ENCODE data around the gene CABP4.

Gene CABP4

DNA sequence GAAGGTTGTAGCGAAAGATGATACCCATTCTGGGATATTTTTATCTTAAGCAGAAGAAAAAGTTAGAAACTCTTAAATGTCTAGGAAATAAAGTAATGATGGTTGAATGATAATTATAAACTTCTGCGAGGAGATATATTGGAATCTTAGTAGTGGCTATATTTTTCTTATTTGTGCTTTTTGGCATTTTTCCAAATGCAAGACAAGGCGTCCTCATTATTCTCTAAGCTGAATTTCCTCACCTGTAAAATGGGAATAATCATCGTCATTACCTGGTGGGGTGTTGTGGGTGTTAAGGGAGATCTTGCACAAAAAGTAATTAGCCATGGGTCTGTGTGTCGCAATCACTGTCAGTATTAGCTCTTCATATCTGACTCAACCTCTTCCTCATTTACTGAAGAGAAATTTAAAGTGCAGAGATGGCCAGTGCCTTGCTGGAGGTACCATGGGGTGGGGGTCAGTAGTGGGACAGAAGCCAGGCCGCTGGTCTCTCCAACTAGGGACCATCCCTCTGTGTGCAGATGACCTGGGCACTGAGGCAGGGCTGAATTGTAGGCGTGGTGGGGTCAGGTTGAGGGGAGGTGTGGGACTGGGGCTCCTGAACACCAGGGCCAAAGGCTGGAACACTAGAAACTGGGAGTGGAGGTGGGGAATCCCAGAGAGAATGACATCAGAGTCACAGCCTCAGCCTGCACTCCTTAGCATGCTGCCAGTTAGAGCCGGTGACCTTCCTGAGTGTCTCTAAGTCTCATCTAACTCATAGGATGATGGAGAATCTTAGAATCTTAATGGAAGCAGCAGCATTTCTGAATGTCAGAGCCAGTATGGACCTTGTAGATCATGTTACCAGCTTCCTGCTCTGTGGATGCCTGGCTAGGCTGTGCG lies 45.9 kb downstream of the CABP4 start:
- Histone ChIP-seq H3K36me3 (ENCODE audit: insufficient read depth, low read length) (peaks cover 28% of the 10 kb centered on the region), H3K4me3 (ENCODE audit: low read length) (no peak overlapping the region), H2AFZ (ENCODE audit: low read depth, low read length) (no peak overlapping the region), H3K27me3 (ENCODE audit: insufficient read depth, low read length) (no peaks in the 10 kb centered on the region), H3K4me1 (ENCODE audit: insufficient read depth, low read length) (peaks cover 21% of the 10 kb centered on the region), H3K9me3 (ENCODE audit: low read length) (no peaks in the 10 kb centered on the region)

DNA sequence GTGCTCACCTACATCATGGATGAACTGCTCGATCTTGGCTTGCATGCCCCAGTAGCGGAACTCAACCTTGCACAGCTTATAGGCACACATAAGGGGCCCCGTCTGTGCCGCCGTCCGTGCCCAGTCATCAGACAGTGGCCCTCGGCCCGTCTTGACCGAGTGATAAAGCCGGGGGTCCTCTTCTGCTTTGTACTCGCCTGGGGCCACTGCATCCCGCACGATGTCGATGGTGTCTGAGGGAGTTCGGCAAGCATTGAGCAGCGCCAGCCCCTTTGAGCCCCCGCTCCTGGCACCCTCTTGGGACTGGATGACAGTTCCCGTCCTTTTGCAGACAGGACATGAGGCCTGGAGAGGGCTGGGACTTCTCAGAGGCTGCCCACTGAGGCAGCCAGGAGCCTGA lies 46.7 kb downstream of the CABP4 start:
- Histone ChIP-seq H3K4me3 (ENCODE audit: low read length) (no peak overlapping the region), H3K4me1 (ENCODE audit: insufficient read depth, low read length) (peaks cover 25% of the 10 kb centered on the region), H3K9me3 (ENCODE audit: low read length) (no peaks in the 10 kb centered on the region), H3K36me3 (ENCODE audit: insufficient read depth, low read length) (peaks cover 26% of the 10 kb centered on the region), H3K27me3 (ENCODE audit: insufficient read depth, low read length) (no peaks in the 10 kb centered on the region), H2AFZ (ENCODE audit: low read depth, low read length) (no peak overlapping the region)

DNA sequence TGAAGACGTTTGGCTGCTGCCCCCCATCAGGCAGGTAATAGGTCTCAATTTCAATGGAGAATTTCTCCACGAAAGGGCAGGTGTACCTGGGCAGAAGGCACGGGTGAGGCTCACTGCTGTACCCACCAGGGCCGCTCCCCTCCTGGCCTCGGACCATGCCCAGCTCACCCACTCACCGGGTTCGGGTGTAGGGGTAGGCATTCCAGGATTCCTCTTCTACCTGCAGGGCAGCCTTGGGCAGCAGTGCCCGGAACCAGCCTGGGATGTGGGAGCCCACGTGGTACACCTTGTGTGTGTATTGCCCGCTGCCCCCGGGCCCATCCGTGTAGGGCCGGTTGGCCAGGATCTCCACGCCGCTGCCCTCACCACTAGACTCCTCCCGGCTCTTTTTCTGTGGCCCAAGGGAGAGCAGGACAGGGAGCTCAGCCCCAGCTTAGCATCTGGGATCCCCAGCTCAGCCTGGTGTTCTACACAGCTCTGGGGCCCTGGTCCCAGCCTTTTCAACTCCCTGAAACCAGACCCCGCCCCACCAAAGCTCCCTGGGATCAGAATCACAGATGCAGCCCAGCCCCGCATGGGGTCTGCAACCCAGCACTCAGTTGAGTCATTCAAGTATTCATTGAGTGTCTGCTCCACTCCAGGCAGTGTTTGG lies 47.3 kb downstream of the CABP4 start:
- Histone ChIP-seq H3K36me3 (ENCODE audit: insufficient read depth, low read length) (peaks cover 23% of the 10 kb centered on the region), H2AFZ (ENCODE audit: low read depth, low read length) (no peak overlapping the region), H3K27me3 (ENCODE audit: insufficient read depth, low read length) (no peaks in the 10 kb centered on the region), H3K9me3 (ENCODE audit: low read length) (no peaks in the 10 kb centered on the region), H3K4me1 (ENCODE audit: insufficient read depth, low read length) (peaks cover 31% of the 10 kb centered on the region), H3K4me3 (ENCODE audit: low read length) (no peak overlapping the region)

DNA sequence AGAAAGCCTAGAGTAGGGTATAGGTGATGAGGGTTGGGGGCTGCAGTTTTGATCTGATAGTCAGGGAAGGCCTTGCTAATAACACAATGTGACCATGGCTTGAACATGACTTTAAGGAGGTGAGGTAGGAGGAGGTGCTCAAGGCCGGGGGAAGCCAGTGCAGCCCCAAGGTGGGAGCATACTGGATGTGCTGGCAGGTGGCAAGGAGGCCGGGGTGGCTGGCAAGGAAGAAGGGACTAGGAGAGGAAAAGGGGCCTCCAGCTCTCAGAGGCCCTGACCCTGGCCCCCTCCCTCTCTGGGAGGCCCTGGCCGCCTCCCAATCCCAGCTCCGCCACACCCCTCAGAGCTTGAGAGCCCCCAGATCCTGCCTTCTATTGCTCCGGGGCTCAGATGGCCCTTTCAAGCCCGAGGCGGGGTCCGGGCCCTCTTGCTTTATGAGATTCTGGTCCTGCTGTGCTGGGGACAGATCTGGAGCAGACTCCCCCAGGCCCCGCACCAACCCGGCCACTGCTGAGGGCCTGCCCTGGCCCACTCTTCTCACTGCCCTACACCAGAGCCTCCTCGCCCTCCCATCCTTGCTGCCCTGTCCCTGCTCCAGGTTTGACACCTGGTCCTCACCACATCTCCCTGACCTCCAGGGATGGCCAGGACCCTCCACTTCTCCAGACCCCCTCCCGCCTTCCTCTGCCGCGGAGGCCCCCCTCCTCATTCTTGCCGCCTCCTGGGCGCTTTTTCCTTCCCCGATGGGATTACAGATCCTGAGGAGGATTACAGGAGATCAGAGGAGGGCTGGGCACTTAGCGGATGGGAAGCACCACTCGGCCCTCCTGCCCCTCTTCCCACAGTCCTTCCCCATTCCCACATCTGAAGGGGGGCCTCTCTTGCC lies 48.2 kb downstream of the CABP4 start:
- Histone ChIP-seq H3K27me3 (ENCODE audit: insufficient read depth, low read length) (no peaks in the 10 kb centered on the region), H3K4me1 (ENCODE audit: insufficient read depth, low read length) (peaks cover 33% of the 10 kb centered on the region), H3K36me3 (ENCODE audit: insufficient read depth, low read length) (peaks cover 17% of the 10 kb centered on the region), H3K9me3 (ENCODE audit: low read length) (no peaks in the 10 kb centered on the region), H3K4me3 (ENCODE audit: low read length) (peak overlapping the region; percentile 74), H2AFZ (ENCODE audit: low read depth, low read length) (peak overlapping the region; percentile 19)

DNA sequence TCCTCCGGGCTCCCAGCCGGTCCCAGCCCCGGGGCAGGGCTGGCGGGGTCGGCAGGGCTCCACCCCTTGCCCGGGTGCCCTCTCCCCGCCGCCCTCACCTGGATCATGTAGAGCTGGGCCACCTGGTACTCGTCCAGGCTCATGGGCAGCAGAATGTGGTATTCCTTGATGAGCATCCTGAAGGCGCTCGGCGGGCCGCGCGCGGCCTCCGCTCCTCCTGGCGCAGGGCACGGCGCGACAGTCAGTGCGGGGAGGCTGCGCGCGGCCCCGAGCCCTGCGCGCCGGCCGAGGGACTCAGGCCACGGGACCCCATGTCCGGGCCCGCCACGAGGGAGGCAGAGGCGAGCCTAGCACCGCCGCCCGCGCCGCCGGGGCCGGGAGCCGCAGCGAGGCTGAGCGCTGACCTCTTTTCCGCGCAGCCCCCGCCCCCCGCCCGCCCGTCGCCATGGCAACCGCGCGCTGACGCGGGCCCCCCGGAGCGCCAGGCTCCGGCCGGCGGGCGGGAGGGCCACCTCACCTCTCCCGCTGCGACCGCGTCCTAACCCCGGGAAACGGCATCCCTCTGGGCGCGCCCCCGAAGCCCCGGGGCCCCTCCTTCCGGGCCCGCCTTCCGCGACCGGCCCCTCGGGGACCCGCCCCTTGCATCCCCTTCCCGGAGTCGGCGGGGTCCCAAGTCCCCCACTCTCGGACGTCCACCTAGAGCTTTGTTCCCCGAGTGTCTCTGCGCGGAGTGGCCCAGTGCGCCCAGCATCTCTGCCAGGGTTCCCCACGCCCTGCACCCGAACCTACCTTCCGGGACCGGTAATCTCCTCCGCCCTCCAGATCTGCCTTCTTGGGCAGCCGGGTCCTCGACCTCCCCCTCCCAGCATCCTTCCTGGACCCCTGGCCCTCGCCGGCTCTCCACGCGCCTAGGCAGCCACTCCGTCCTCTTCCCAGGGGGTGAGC lies 49.1 kb downstream of the CABP4 start:
- peaks cover 17% of the 10 kb centered on the region for H3K36me3 ChIP-seq (ENCODE audit: insufficient read depth, low read length)
- H3K4me1 ChIP-seq (ENCODE audit: insufficient read depth, low read length): peaks cover 38% of the 10 kb centered on the region
- H3K9me3 ChIP-seq (ENCODE audit: low read length): no peaks in the 10 kb centered on the region
- peak overlapping the region; percentile 74 for H3K4me3 ChIP-seq (ENCODE audit: low read length)
- no peaks in the 10 kb centered on the region for H3K27me3 ChIP-seq (ENCODE audit: insufficient read depth, low read length)
- peak overlapping the region; percentile 50 for H2AFZ ChIP-seq (ENCODE audit: low read depth, low read length)

DNA sequence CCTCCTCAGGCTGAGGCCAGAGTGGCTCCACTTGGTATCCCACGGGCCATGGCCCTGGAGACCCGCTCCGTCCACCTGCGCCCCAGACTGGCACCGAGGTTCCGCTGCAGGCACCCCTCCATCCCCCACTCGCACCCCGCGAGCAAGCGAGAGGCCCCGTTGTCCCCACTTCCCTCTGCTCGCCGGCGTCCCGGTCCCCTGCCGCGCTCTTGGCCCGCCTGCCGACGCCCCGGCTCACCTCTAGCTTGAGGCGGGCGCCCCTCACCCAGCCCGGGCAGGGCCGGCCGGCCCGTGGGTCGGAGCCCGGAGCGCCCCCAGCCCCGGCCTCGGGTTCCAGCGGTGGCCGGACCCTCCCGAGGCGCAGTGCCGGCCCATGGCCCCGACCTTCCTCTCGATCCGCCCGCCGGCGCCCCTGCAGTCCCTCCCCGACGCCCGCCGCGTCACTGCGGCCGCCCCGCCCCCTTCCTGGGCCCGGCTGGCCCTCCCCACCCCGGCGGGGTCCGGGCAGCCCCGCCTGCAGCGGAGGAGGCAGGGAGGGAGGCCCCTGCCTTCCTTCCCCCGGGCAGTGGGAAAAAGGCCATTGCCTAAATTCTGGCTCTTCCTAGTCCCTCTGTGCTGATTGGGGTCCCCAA lies 49.9 kb downstream of the CABP4 start, which contains the start of gene PITPNM1:
PITPNM1 (minus strand) TSS at position 414 of the 632 bp plus-strand sequence. CDS start 1,183 bp downstream, outside the sequence.
- Histone ChIP-seq H3K9me3 (ENCODE audit: low read length) (no peaks in the 10 kb centered on the region), H3K4me3 (ENCODE audit: low read length) (peak within 1 kb of the TSS; percentile 74), H3K4me1 (ENCODE audit: insufficient read depth, low read length) (peaks cover 38% of the 10 kb centered on the region), H3K27me3 (ENCODE audit: insufficient read depth, low read length) (no peaks in the 10 kb centered on the region), H2AFZ (ENCODE audit: low read depth, low read length) (peak within 1 kb of the TSS; percentile 50), H3K36me3 (ENCODE audit: insufficient read depth, low read length) (peaks cover 17% of the 10 kb centered on the region)

DNA sequence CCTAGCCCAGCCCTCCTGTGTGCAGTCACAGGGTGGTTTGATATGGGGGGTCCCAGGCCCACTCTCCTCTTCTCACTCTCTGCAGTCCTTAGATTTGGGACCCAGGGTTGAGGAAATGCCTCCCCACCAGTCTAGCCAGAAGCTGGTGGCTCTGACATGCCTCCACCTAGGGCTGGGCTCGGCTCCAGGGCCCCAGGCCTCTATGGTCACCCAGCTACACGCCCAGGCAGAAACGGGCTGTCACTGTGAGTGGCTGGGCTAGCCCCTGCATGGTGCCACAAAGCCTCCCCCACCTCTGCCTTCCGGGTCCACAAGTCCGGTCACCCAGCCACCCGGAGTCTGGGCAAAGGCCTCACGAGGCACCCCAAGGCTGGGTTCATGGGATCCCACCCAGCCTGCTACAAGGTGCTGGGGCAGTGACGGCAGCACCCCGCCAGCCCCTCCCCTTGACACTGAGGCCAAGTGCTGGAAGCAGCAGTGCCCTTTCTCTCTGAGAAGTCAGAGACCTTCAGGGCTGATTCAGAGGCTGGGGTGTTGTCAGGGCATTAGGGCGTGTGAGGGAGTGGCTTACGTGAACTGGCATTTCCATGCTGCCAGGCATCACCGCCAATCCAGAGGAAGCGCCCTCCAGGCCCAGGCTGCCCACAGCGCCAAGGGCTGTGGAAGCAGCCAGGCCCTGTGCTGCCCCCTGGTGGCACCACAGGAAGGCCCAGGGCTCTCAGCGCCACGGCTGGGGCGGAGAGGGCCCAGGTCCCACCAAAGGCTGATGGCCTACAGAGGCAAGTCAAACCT lies 50.6 kb downstream of the CABP4 start:
- H3K4me3 ChIP-seq (ENCODE audit: low read length): peak overlapping the region; percentile 16
- peaks cover 38% of the 10 kb centered on the region for H3K4me1 ChIP-seq (ENCODE audit: insufficient read depth, low read length)
- peaks cover 14% of the 10 kb centered on the region for H3K36me3 ChIP-seq (ENCODE audit: insufficient read depth, low read length)
- no peaks in the 10 kb centered on the region for H3K27me3 ChIP-seq (ENCODE audit: insufficient read depth, low read length)
- no peak overlapping the region for H2AFZ ChIP-seq (ENCODE audit: low read depth, low read length)
- no peaks in the 10 kb centered on the region for H3K9me3 ChIP-seq (ENCODE audit: low read length)

DNA sequence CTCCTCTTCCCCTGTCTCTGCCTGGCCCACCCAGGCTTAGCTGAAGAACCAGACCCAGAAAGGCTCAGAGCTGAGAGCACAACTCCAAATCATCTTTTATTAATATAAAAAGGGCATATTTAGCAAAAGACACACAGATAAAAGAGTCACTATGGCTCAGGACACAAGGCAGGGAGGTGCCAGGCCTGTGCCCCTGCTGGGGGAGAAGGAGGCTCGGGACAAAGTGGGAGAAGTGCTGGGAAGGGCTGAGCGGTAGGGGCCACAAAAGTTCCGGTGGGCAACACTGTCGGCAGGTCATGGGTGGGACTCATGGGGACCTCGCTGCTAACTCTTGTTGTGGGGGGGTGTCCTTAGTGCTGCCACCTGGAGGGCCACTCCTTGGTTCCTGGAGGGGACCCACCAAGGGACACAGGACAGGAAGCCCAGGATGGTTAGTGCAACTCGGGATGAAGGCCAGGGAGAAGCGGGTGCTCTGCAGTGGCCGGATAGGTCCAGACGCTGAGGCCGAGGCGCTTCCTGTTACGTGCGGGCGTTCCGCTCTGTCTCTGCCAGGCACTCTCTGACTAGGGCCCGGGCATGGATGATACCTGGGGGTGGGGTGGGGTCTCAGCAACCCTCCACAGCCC lies 51.4 kb downstream of the CABP4 start:
- Histone ChIP-seq H3K4me3 (ENCODE audit: low read length) (no peak overlapping the region), H3K4me1 (ENCODE audit: insufficient read depth, low read length) (peaks cover 38% of the 10 kb centered on the region), H3K9me3 (ENCODE audit: low read length) (no peaks in the 10 kb centered on the region), H3K27me3 (ENCODE audit: insufficient read depth, low read length) (no peaks in the 10 kb centered on the region), H3K36me3 (ENCODE audit: insufficient read depth, low read length) (peaks cover 8% of the 10 kb centered on the region), H2AFZ (ENCODE audit: low read depth, low read length) (no peak overlapping the region)

DNA sequence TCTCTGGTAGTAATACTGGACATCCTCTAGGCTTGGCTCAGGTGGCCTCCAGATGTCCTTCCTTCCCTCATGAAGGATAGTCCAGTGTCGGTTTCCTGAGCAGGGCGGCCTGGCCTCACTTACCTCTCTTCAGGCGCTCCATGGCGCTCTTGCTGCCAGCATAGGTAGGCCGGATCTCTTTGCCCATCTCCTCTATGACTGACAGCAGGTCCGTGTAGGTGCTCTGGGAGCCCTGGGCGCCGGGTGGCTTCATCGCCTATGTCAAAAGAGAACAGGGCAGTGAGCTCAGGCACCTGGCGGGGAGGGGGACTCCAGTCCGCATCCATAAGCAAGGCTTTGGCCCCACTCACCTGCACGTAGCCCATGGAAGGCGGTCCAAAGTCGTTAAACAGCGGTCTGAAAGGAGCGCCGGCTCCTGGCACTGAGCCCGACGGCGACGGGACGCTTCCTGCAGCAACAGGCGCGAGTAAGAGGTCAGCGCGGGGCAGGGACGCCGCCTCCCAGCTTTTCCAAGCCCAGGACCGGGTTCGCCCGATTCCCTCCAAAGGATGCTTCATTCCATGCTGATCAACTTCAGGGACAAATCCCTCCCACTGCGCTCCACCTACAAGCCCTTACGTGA lies 52.2 kb downstream of the CABP4 start:
- Histone ChIP-seq H3K36me3 (ENCODE audit: insufficient read depth, low read length) (peaks cover 1% of the 10 kb centered on the region), H3K27me3 (ENCODE audit: insufficient read depth, low read length) (no peaks in the 10 kb centered on the region)

DNA sequence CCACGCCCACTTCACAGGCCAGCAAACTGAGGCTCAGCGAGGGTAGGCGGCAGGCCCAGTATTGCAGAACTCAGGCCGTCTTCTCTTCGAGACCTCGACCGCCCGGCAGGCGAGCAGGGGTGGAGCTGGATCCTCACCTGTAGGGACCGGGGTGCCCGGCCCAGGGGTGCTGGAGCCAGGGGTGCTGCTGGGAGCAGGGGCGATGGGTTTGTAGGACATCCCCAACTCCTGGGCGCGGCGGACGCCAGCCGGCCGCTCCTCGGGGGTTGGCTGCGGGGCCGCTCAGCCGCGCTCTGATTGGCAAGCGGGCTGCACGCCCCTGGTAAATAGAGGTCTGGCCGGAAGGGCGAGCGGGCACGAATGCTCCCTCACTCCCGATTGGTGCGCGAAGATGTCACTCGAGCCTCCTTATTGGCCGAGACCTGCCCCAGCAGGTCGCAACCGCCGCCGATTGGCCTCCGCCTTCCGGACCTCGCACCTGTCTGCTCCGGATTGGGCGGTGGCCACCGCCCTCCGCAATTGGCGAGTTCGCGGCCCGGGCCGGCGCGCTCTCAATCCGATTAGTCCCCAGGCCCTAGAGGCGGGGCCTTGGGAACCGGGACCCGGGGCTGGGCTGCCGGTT lies 52.8 kb downstream of the CABP4 start, which contains the start of gene CDK2AP2:
CDK2AP2 (minus strand) TSS at position 299 of the 622 bp plus-strand sequence; CDS start at position 219, 80 bp downstream.
- no peaks in the 10 kb centered on the region for H3K9me3 ChIP-seq (ENCODE audit: low read length)
- peak within 1 kb of the TSS; percentile 79 for H2AFZ ChIP-seq (ENCODE audit: low read depth, low read length)
- no peaks in the 10 kb centered on the region for H3K27me3 ChIP-seq (ENCODE audit: insufficient read depth, low read length)
- peak within 1 kb of the TSS; percentile 65 for H3K4me3 ChIP-seq (ENCODE audit: low read length)
- peaks cover 34% of the 10 kb centered on the region for H3K4me1 ChIP-seq (ENCODE audit: insufficient read depth, low read length)
- H3K36me3 ChIP-seq (ENCODE audit: insufficient read depth, low read length): no peaks in the 10 kb centered on the region

More for the DNA sequence above, 52.2 kb downstream of the CABP4 start:
- H3K4me3 ChIP-seq (ENCODE audit: low read length): peak overlapping the region; percentile 65
- no peaks in the 10 kb centered on the region for H3K9me3 ChIP-seq (ENCODE audit: low read length)
- H2AFZ ChIP-seq (ENCODE audit: low read depth, low read length): no peak overlapping the region
- peaks cover 38% of the 10 kb centered on the region for H3K4me1 ChIP-seq (ENCODE audit: insufficient read depth, low read length)
